Lung (tissue), 12 donors: ENCODE measurements around the gene RPRD2. TPM values are rescaled to one million over a fixed set of nuclear protein-coding genes. Genes with fewer than 3 reads are reported as not detected.

Experiments used
- ATAC-seq: fragments of 200-7000 bp; cut with Tn5 transposase; one replicate; pipeline ENCODE4 v1.9.1; 2020; ENCODE audit warnings: moderate number of reproducible peaks; ENCODE audit not compliant: insufficient read depth, low FRiP score
- DNase-seq, 3 donors: peaks; one replicate each; pipeline ENCODE4 v3.0.0-alpha.2; 2013 to 2017
- H3K27ac ChIP-seq, 2 donors: one replicate each; pipeline ENCODE4 v1.5.1; 2013; ENCODE audit warnings: mild to moderate bottlenecking in 2 of 2, moderate library complexity in 2 of 2, control low read depth in 1 of 2, inconsistent platforms in 1 of 2, low read depth in 1 of 2, low read length in 1 of 2
- H3K27me3 ChIP-seq, 3 donors: one replicate each; pipeline ENCODE4 v1.5.1; 2013; ENCODE audit warnings: low read length in 2 of 3; ENCODE audit not compliant: control insufficient read depth in 3 of 3, insufficient read depth in 3 of 3
- H3K36me3 ChIP-seq, 4 donors: one replicate each; pipeline ENCODE4 v1.5.1; 2013; ENCODE audit warnings: low read length in 4 of 4, mild to moderate bottlenecking in 1 of 4, moderate library complexity in 1 of 4; ENCODE audit not compliant: control insufficient read depth in 4 of 4, insufficient read depth in 4 of 4
- H3K4me1 ChIP-seq, 5 donors: one replicate each; pipeline ENCODE4 v1.5.1; 2013; ENCODE audit warnings: low read length in 5 of 5, mild to moderate bottlenecking in 2 of 5, moderate library complexity in 1 of 5; ENCODE audit not compliant: control insufficient read depth in 5 of 5, insufficient read depth in 5 of 5
- H3K4me3 ChIP-seq: one replicate; pipeline ENCODE4 v1.5.1; 2013; ENCODE audit warnings: mild to moderate bottlenecking, control low read depth, moderate library complexity
- H3K9ac ChIP-seq, 2 donors: one replicate each; pipeline ENCODE4 v1.5.1; 2013; ENCODE audit warnings: low read length in 2 of 2, control low read depth in 1 of 2; ENCODE audit not compliant: insufficient read depth in 1 of 2
- H3K9me3 ChIP-seq, 4 donors: one replicate each; pipeline ENCODE4 v1.5.1; 2013; ENCODE audit warnings: low read length in 3 of 4, mild to moderate bottlenecking in 1 of 4, moderate library complexity in 1 of 4; ENCODE audit not compliant: control insufficient read depth in 4 of 4, insufficient read depth in 3 of 4
- CTCF ChIP-seq: IDR thresholded peaks from 2 replicates; pipeline ENCODE4 v1.5.1; 2012; ENCODE audit warnings: mild to moderate bottlenecking; ENCODE audit errors: control extremely low read depth, extremely low read depth
- WGBS, 2 donors: extraction: QIAGEN DNeasy Blood & Tissue Kit; methylation state at CpG; one replicate each; pipeline ENCODE4 v1.1.7; 2013; 5-methylcytosine and 5-hydroxymethylcytosine counted together
- polyA plus RNA-seq, 2 donors: library from polyadenylated mRNA; stranded (reverse); fragments of 200-250 nt; gene quantifications; one replicate each; pipeline ENCODE4 v1.2.1, GENCODE V29; 2013
- total RNA-seq, 2 donors: library from RNA; depleted of rRNA in 1 of 2; stranded (reverse); fragments of >200 nt in 1 of 2; gene quantifications; one replicate each; pipeline ENCODE4 v1.2.1, GENCODE V29; 2014 to 2021
- donor health status: control.
- donor health status: control.
- donor health status: Bipolar disorder and iron deficiency.
- donor health status: healthy.
- donor health status: DM: yes; HTN: yes; CAD: no.

Gene RPRD2
- total and polyA plus RNA-seq, 4 donors, result 7.1 to 27.8 (median 14.7) TPM

GRCh38 chr1:150469291-150469690, 105.3 kb downstream of the RPRD2 start:
- Histone ChIP-seq H3K36me3 (peaks cover 22 to 39% (median 30%) of the 10 kb centered on the region in 4 donors), H3K27ac (no peak overlapping the region), H3K27me3 (no peaks in the 10 kb centered on the region), H3K9me3 (no peaks in the 10 kb centered on the region), H3K4me3 (no peak overlapping the region), H3K9ac (no peak overlapping the region), H3K4me1 (no peaks in the 10 kb centered on the region)
- ATAC-seq (no peak), DNase-seq (no peak)
- TF ChIP-seq CTCF, result no peak
- 87 to 90% methylated on average over 1 of the region's 1 CpG for WGBS, 2 donors

- 93 to 94% methylated on average over 10 of the region's 10 CpGs for WGBS, 2 donors
- Histone ChIP-seq H3K4me1 (peaks cover 0 to 3% (median under 1%) of the 10 kb centered on the region in 5 donors), H3K27me3 (no peaks in the 10 kb centered on the region), H3K36me3 (peaks cover 14 to 28% (median 25%) of the 10 kb centered on the region in 4 donors), H3K9ac (no peak overlapping the region), H3K9me3 (no peaks in the 10 kb centered on the region), H3K27ac (no peak overlapping the region), H3K4me3 (no peak overlapping the region)
- DNase-seq (no peak), ATAC-seq (no peak)
- no peak for TF ChIP-seq CTCF
These were observed 108.8 kb downstream of the RPRD2 start for GRCh38 chr1:150472601-150473200.

- ATAC-seq (no peak), DNase-seq (no peak)
- Histone ChIP-seq H3K27me3 (no peaks in the 10 kb centered on the region), H3K27ac (no peak overlapping the region), H3K36me3 (peaks cover 14 to 28% (median 25%) of the 10 kb centered on the region in 4 donors), H3K9me3 (no peaks in the 10 kb centered on the region), H3K4me1 (peaks cover 0 to 8% (median 3%) of the 10 kb centered on the region in 5 donors), H3K9ac (no peak overlapping the region), H3K4me3 (no peak overlapping the region)
- no peak for TF ChIP-seq CTCF
- 58 to 81% methylated on average over 4 of the region's 4 CpGs for WGBS, 2 donors
These were observed 109.7 kb downstream of the RPRD2 start for GRCh38 chr1:150473659-150474058.

- Histone ChIP-seq H3K9ac (no peak overlapping the region), H3K4me1 (peaks cover 0 to 8% (median 3%) of the 10 kb centered on the region in 5 donors), H3K36me3 (peaks cover 14 to 28% (median 25%) of the 10 kb centered on the region in 4 donors), H3K4me3 (no peak overlapping the region), H3K9me3 (no peaks in the 10 kb centered on the region), H3K27me3 (no peaks in the 10 kb centered on the region), H3K27ac (no peak overlapping the region)
- ATAC-seq, result no peak
- TF ChIP-seq CTCF, result no peak
- WGBS, 2 donors, result 79 to 80% methylated on average over 4 of the region's 4 CpGs
- no peak for DNase-seq
These were observed 110.9 kb downstream of the RPRD2 start for GRCh38 chr1:150474869-150475268.
